NCI-H1092 treated with DMSO at 0.1 percent for 48 hours (cell line): ENCODE measurements around the gene EEF1AKMT3.

Experiments used
- DNase-seq: peaks from one replicate; lab custom pipeline; 2025; lab: John Stamatoyannopoulos, UW

Gene EEF1AKMT3

DNA sequence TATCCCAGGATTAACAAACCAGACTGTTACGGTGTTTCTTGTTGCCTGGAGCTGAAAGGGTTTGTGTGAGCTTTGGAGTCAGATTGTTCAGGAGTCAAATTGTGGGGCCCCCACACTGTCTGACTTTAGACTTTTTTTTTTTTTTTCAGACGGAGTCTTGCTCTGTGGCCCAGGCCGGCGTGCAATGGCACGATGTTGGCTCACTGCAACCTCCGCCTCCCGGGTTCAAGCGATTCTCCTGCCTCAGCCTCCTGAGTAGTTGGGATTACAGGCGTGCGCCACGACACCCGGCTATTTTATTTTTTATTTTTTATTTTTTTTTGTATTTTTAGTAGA lies 11.0 kb downstream of the EEF1AKMT3 start:
- DNase-seq = no peak

DNA sequence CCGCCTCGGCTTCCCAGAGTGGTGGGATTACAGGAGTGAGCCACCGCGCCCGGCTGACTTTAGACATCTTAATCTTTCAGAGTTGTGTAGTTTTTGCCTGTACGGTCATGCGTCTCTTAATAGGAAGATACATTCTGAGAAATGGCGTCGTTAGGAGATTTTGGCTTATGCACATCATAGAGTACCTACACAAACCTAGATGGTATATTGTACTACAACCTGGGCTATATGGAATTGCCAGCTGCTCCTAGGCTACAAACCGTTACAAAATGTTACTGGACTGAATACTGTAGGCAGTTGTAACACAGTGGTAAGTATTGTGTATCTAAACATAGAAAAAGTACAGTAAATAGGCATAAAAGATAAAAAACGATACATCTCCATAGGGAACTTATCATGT lies 11.4 kb downstream of the EEF1AKMT3 start:
- DNase-seq = no peak

- DNase-seq = no peak
Measured at GRCh38 chr12:57793920-57794319, 21.5 kb downstream of the EEF1AKMT3 start.

DNA sequence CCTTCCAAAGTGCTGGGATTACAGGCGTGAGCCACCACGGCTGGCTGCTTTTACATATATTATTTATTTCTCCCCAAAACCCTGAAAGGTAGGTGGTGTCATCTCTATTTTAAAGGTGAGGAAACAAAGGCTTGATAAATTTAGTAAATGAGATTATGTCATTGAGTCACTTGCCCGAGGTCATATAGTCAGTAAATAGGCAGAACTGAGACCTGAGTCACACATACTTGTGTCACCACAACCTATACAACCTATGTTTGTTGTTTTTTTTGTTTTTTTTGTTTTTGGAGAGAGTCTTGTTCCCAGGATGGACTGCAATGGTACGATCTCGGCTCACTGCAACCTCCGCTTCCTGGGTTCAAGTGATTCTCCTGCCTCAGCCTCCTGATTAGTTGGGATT lies 22.9 kb downstream of the EEF1AKMT3 start:
- no peak for DNase-seq

GRCh38 chr12:57796996-57797395 lies 24.6 kb downstream of the EEF1AKMT3 start:
- DNase-seq = no peak

GRCh38 chr12:57797933-57798332 lies 25.5 kb downstream of the EEF1AKMT3 start:
- no peak for DNase-seq

- DNase-seq = no peak
Measured at GRCh38 chr12:57800965-57801364, 28.6 kb downstream of the EEF1AKMT3 start.

GRCh38 chr12:57802607-57803006 lies 30.2 kb downstream of the EEF1AKMT3 start:
- no peak for DNase-seq

DNA sequence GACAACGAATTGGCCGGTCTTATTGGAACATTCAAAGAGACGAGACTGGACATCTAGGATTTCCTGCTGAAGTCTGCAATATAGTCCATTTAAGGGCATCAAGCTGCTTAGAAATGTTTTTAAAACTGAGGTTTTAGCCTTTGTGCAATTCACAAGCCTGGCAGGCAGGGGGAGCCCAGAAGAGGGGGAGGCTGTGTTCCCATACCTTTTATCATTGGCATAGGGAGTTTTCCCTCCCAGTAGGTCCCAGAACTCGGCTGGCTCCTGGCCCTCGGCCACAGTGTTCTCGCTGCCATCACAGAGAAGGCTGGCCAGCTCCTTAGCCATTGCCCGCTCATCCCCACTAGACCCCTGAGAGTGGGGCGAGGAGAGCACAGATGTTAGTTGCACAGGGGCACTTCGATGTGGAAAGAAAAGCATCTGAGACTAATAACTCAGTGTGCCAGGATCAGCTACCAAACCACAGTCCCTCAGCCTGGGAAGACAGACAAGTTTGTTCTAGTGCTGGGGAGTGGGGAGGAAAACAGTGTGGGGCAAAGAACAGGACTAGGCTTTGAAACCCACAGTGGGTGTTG lies 31.0 kb downstream of the EEF1AKMT3 start:
- peak; percentile 3 for DNase-seq

DNA sequence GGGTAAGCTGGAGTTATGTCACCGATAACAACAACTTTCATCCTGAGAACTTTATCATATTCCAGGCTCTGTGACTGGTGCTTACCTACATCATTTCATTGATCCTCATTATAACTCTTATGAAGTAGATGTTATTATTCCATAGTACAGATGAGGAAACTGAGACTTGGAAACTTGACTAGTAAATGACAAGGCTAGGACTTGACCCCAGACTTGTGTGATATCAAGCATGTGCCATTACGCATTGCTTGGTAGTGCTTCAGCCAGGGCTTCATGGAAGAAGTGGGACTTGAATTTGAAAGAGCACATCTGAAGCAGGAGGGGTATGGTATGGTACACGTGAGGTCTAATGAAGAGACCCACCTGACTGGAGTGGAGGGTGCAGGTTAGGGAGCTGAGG lies 34.3 kb downstream of the EEF1AKMT3 start:
- no peak for DNase-seq

- no peak for DNase-seq
Measured at GRCh38 chr12:57807285-57807684, 34.9 kb downstream of the EEF1AKMT3 start.

GRCh38 chr12:57808351-57808750 lies 35.9 kb downstream of the EEF1AKMT3 start:
- DNase-seq = no peak

GRCh38 chr12:57809425-57809824 lies 37.0 kb downstream of the EEF1AKMT3 start:
- no peak for DNase-seq

DNA sequence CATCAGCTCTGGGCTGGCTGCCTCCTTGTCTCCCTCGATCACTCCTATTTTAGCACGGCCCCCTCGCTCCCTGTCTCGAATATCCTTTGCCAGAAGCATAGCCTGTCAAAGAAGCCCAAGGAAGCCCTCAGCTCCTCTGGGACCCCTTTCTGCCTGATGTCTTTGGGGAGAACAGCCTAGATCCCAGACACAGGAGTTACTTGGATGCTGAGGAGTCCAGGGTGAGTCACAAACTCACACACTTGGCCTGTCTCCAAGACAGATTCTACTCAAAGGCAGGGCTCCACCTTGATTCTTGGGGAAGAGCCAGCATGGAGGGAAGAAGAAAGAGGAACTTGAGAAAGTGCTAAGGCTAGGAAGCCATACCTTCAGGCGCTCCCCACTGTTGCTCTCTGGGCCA lies 38.0 kb downstream of the EEF1AKMT3 start:
- no peak for DNase-seq

DNA sequence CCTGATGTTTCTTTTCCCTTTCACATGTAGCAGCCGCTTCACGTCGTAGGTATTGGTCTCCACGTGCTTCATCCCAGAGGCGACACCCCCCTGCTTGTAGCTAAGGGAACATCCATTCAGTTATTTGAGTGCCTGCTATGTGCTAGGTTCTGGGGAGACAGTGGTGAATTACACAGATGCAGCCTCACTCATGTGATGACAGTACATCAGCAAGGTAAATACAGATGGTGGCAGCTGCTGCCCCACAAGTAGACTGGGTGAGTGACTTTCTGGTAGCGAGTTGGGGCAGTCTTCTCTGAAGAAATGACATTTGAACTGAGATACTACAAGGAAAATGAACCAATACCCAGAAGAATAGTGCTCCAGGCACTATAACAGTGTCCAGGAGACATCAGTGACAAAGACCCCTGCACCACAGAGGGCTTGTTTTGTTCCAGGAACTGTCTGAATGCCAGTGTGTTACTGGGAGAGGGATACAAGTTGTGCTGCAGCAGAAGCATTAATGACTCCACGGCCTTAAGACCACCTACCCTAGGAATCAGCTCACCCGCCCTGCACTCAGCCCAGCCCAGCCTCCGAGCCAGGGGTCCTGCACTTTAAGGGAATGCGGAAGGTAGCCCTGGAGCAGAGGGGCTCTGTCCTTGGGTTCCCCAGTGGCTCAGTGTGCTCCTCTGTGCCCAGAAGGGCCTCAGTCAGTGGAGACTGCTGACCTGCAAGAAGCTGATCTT lies 38.8 kb downstream of the EEF1AKMT3 start:
- DNase-seq = no peak

- DNase-seq = no peak
Measured at GRCh38 chr12:57813111-57813970, 40.9 kb downstream of the EEF1AKMT3 start.

DNA sequence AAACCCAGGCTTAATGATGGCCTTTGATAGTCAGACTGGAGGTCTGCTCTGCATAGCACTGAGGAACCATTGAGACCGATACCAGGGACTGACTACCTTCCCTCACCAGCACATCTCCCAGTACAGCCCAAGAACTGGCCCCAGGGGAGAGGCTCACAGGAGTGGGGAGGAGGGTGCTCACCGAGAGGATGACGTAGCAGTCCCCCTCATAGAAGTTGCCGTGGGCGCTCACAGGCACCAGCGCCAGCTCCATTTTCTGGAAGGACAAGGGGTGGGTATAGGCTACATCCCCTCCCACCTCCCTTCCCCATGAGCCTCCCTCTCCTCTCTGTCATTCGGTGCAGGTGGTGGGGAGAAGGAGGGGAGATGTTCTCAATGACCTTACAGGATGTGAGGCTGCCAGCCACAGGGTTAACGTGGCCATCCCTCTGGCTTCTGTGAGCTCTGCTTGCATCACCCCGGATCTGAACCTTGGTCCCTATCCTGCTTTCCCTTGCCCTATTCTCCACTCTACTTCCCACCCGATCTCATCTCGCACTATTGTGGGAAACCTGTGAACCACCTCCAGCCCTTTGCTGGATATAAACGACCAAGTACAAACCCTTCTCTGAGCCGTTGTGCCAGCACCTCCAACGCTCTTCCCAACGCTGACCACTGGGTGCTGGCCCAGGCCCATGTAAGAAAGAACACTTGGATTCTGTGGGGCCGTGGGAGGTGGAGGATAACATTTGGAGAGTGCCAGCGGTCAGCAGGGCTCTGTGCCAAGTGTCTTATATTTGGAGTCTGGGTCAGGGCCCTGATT lies 41.8 kb downstream of the EEF1AKMT3 start:
- no peak for DNase-seq

DNA sequence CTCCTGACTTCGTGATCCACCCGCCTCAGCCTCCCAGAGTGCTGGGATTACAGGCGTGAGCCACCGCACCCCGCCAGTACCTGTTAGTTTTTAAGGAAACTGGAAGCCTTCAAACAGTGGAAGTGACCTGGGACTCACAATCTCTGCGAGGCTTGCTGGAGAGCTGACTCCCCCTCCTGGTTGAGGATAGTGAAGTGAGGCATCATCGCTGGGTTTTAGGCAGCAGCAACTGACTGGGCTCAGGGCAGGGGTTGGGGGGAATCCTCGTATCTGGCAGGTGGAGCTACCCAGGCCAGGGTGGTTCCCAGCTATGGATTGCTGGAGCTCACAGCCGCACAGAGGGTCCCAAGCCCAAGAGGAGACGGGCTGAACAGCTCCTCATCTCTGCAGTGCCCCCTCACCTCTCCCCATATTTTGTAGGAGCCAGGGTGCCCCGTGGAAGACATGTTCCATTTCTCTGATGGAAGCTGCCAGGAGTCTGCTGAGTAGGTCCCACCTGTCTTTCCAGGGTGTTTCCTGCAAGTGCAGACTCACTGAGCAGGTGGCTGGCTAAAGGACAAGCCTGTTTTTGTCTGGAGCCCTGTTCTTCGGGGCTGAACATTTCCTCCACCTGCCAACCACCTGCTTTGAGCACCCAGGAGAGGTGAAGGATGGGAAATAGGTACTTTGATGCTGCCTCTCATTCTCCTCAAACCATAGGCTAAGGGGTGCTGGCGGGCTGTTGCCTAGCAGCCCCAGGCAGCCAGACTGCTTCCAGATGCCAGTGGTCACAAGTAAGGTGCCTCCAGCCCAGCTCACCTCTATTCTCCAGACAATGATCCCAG lies 43.0 kb downstream of the EEF1AKMT3 start:
- DNase-seq = no peak

DNA sequence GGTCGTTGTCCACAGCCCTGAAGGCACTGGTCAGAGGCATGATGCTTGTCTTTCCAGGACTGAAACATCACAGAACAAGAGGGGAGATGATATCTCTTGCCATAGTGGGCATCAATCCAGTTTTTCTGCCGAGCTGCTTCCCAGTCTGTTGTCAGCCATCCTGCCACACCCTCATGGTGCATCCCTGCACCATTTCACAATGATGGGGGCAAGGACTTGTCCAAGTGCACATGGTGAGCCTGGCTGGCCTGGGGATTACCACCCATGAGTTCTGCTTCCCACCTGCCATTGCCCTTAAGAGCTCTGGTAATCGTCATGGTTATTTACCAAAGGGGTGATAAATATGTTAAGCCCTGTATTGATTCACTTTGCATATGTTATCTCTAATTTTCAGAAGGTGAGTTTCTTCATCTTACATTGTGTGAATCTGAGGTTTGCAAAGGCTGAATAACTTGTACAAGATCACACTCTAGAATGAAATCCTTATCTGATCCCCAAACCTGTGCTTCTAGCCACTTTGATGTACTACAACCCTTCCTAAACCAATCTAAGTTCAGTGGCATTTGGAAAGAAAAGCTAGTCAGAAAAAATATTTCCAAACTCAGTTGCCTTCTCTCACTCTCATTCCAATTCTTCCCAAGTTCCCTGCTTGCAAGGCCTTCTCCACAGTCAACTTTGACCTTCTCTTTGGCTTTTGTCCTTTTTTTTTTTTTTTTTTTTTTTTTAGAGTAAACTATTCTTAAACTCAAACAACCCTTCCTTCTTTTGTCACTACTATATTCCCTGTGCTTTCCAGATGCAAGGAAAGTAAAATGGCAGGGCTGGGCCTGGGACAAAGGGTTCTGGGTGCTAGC lies 43.8 kb downstream of the EEF1AKMT3 start:
- DNase-seq = no peak

GRCh38 chr12:57816855-57817151 lies 44.4 kb downstream of the EEF1AKMT3 start:
- DNase-seq = no peak
